ENCODE results near the gene SETDB1.
"Not testable (repeated sequence)": the region's sequence is repeated elsewhere in the genome, so short reads cannot be mapped to it uniquely, and the experiment has no call there.

Gene SETDB1

GRCh38 chr1:150890033-150890416, 36.1 kb upstream of the SETDB1 start:
- Histone ChIP-seq H3K4me1 (ENCODE audit: control extremely low read depth in 1 of 4, control insufficient read depth in 4 of 4, insufficient read depth in 4 of 4, low read length in 3 of 4) (peaks cover 6 to 16% (median 11%) of the 10 kb centered on the region in 4 experiments), H3K27me3 (replicated peaks in 2 of 5; ENCODE audit: control insufficient read depth in 4 of 5, insufficient read depth in 5 of 5, low read length in 4 of 5) (no peaks in the 10 kb centered on the region), H3K4me3 (ENCODE audit: control insufficient read depth in 1 of 7, extremely low read depth in 1 of 7, insufficient read depth in 4 of 7, low read depth in 2 of 7, low read length in 6 of 7) (peak overlapping the region in 3 of 7 experiments; percentile 4 to 26 (median 6)), H3K36me3 (ENCODE audit: control insufficient read depth in 4 of 4, insufficient read depth in 4 of 4, low read length in 3 of 4) (no peaks in the 10 kb centered on the region), H3K9me3 (ENCODE audit: control extremely low read depth in 1 of 5, control insufficient read depth in 4 of 5, insufficient read depth in 2 of 5, low read depth in 1 of 5, low read length in 4 of 5) (no peaks in the 10 kb centered on the region), H3K27ac (ENCODE audit: insufficient read depth in 1 of 2, low read depth in 1 of 2, low read length in 2 of 2, poor library complexity in 1 of 2, severe bottlenecking in 2 of 2) (no peak overlapping the region)
- WGBS (ENCODE audit: insufficient coverage): no CpG with 5 or more reads among the region's 1 CpG
- CTCF ChIA-PET: interaction anchor here (1.2 kb wide), 1 partner anchor 11 kb away, joined by 3 read pairs; no protein-coding TSS in a partner anchor
- peak in 2 of 3 donors; percentile 47 to 52 for DNase-seq
- POLR2A ChIA-PET: no interaction called here

DNA sequence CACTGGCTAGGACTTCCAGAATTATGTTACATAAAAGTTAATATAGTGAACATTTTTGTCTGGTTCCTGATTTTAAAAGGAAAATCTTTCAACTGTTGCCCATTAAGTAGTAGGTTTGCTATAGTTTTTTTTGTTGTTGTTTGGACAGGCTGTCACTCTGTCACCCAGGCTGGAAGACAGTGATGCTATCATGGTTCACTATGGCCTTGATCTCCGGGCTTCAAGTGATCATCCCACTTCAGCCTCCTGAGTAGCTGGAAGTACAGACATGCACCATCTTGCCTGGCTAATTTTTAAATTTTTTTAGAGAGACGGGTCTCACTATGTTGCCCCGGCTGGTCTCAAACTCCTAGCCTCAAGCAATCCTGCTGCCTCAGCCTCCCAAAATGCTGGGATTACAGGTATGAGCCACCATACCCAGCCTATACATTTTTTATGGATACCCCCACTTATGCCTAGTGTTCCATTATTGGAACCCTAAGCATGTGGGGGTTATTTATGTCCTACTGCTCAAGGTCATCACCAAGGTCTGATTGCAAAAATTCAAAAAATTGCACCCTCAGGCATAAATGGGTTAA, 32.7 kb upstream of the SETDB1 start:
- no peaks in the 10 kb centered on the region for H3K9me3 ChIP-seq (ENCODE audit: control extremely low read depth in 1 of 5, control insufficient read depth in 4 of 5, insufficient read depth in 2 of 5, low read depth in 1 of 5, low read length in 4 of 5)
- no peak overlapping the region for H3K4me3 ChIP-seq (ENCODE audit: control insufficient read depth in 1 of 7, extremely low read depth in 1 of 7, insufficient read depth in 4 of 7, low read depth in 2 of 7, low read length in 6 of 7)
- no peak overlapping the region for H3K27ac ChIP-seq (ENCODE audit: insufficient read depth in 1 of 2, low read depth in 1 of 2, low read length in 2 of 2, poor library complexity in 1 of 2, severe bottlenecking in 2 of 2)
- 100% methylated on average over 1 of the region's 3 CpGs for WGBS (ENCODE audit: insufficient coverage)
- no peaks in the 10 kb centered on the region for H3K36me3 ChIP-seq (ENCODE audit: control insufficient read depth in 4 of 4, insufficient read depth in 4 of 4, low read length in 3 of 4)
- H3K4me1 ChIP-seq (ENCODE audit: control extremely low read depth in 1 of 4, control insufficient read depth in 4 of 4, insufficient read depth in 4 of 4, low read length in 3 of 4): peaks cover 6 to 16% (median 11%) of the 10 kb centered on the region in 4 experiments
- no peaks in the 10 kb centered on the region for H3K27me3 ChIP-seq (replicated peaks in 2 of 5; ENCODE audit: control insufficient read depth in 4 of 5, insufficient read depth in 5 of 5, low read length in 4 of 5)
- ChIA-PET CTCF (interaction anchor here (1.3 kb wide), 1 partner anchor 29 kb away, joined by 3 read pairs; no protein-coding TSS in a partner anchor), POLR2A (no interaction called here)
- no peak for DNase-seq

GRCh38 chr1:150895618-150896017, 30.5 kb upstream of the SETDB1 start:
- CTCF ChIA-PET: no interaction called here
- Histone ChIP-seq H3K9me3 (ENCODE audit: control extremely low read depth in 1 of 5, control insufficient read depth in 4 of 5, insufficient read depth in 2 of 5, low read depth in 1 of 5, low read length in 4 of 5) (no peaks in the 10 kb centered on the region), H3K27ac (ENCODE audit: insufficient read depth in 1 of 2, low read depth in 1 of 2, low read length in 2 of 2, poor library complexity in 1 of 2, severe bottlenecking in 2 of 2) (no peak overlapping the region), H3K4me1 (ENCODE audit: control extremely low read depth in 1 of 4, control insufficient read depth in 4 of 4, insufficient read depth in 4 of 4, low read length in 3 of 4) (peaks cover 0 to 3% (median under 1%) of the 10 kb centered on the region in 4 experiments), H3K4me3 (ENCODE audit: control insufficient read depth in 1 of 7, extremely low read depth in 1 of 7, insufficient read depth in 4 of 7, low read depth in 2 of 7, low read length in 6 of 7) (no peak overlapping the region), H3K27me3 (replicated peaks in 2 of 5; ENCODE audit: control insufficient read depth in 4 of 5, insufficient read depth in 5 of 5, low read length in 4 of 5) (no peaks in the 10 kb centered on the region), H3K36me3 (ENCODE audit: control insufficient read depth in 4 of 4, insufficient read depth in 4 of 4, low read length in 3 of 4) (no peaks in the 10 kb centered on the region)
- POLR2A ChIA-PET: no interaction called here
- 100% methylated on average over 4 of the region's 4 CpGs for WGBS (ENCODE audit: insufficient coverage)
- DNase-seq: no peak

DNA sequence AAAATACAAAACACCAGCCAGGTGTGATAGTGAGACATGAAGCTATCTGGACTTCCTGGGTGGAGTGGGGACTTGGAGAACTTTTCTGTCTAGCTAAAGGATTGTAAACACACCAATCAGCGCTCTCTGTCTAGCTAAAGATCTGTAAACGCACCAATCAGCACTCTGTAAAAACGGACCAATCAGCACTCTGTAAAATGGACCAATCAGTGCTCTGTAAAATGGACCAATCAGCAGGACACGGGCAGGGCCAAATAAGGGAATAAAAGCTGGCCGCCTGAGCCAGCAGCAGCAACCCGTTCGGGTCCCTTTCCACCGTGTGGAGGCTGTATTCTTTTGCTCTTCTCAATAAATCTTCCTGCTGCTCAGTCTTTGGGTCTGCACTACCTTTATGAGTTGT, 26.4 kb upstream of the SETDB1 start:
- H3K4me1 ChIP-seq (ENCODE audit: control extremely low read depth in 1 of 4, control insufficient read depth in 4 of 4, insufficient read depth in 4 of 4, low read length in 3 of 4); H3K4me3 ChIP-seq (ENCODE audit: control insufficient read depth in 1 of 7, extremely low read depth in 1 of 7, insufficient read depth in 4 of 7, low read depth in 2 of 7, low read length in 6 of 7); H3K27me3 ChIP-seq (replicated peaks in 2 of 5; ENCODE audit: control insufficient read depth in 4 of 5, insufficient read depth in 5 of 5, low read length in 4 of 5); H3K9me3 ChIP-seq (ENCODE audit: control extremely low read depth in 1 of 5, control insufficient read depth in 4 of 5, insufficient read depth in 2 of 5, low read depth in 1 of 5, low read length in 4 of 5); POLR2A ChIA-PET; DNase-seq; H3K27ac ChIP-seq (ENCODE audit: insufficient read depth in 1 of 2, low read depth in 1 of 2, low read length in 2 of 2, poor library complexity in 1 of 2, severe bottlenecking in 2 of 2); CTCF ChIA-PET; H3K36me3 ChIP-seq (ENCODE audit: control insufficient read depth in 4 of 4, insufficient read depth in 4 of 4, low read length in 3 of 4): not testable (repeated sequence)
- WGBS (ENCODE audit: insufficient coverage): 98% methylated on average over 8 of the region's 8 CpGs

GRCh38 chr1:150902346-150902745, 23.8 kb upstream of the SETDB1 start:
- H3K27ac ChIP-seq (ENCODE audit: insufficient read depth in 1 of 2, low read depth in 1 of 2, low read length in 2 of 2, poor library complexity in 1 of 2, severe bottlenecking in 2 of 2): no peak overlapping the region
- no peaks in the 10 kb centered on the region for H3K4me1 ChIP-seq (ENCODE audit: control extremely low read depth in 1 of 4, control insufficient read depth in 4 of 4, insufficient read depth in 4 of 4, low read length in 3 of 4)
- no peak overlapping the region for H3K4me3 ChIP-seq (ENCODE audit: control insufficient read depth in 1 of 7, extremely low read depth in 1 of 7, insufficient read depth in 4 of 7, low read depth in 2 of 7, low read length in 6 of 7)
- DNase-seq: no peak
- POLR2A ChIA-PET: no interaction called here
- no peaks in the 10 kb centered on the region for H3K9me3 ChIP-seq (ENCODE audit: control extremely low read depth in 1 of 5, control insufficient read depth in 4 of 5, insufficient read depth in 2 of 5, low read depth in 1 of 5, low read length in 4 of 5)
- H3K36me3 ChIP-seq (ENCODE audit: control insufficient read depth in 4 of 4, insufficient read depth in 4 of 4, low read length in 3 of 4): no peaks in the 10 kb centered on the region
- CTCF ChIA-PET: no interaction called here
- 93% methylated on average over 4 of the region's 5 CpGs for WGBS (ENCODE audit: insufficient coverage)
- H3K27me3 ChIP-seq (replicated peaks in 2 of 5; ENCODE audit: control insufficient read depth in 4 of 5, insufficient read depth in 5 of 5, low read length in 4 of 5): no peaks in the 10 kb centered on the region

DNA sequence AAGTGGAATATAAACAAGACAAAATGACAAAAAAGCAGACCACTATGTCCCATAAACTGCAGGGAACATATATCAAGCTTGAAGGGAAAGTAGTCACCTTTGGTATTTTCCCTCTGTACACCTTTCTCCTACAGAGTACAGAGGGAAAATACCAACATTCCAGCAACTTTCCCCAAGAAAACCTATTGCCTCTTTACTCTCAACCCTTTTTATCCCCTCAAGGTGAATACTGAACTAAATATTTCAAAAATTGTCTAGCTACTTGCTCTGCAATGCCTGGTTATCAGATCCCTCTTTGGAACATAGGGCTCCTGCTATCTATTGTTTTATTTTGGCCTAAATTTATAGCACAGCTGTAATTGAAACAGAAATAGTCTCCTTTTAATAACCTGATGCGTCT, 23.4 kb upstream of the SETDB1 start:
- POLR2A ChIA-PET: no interaction called here
- WGBS (ENCODE audit: insufficient coverage): no CpG with 5 or more reads among the region's 1 CpG
- Histone ChIP-seq H3K4me3 (ENCODE audit: control insufficient read depth in 1 of 7, extremely low read depth in 1 of 7, insufficient read depth in 4 of 7, low read depth in 2 of 7, low read length in 6 of 7) (no peak overlapping the region), H3K9me3 (ENCODE audit: control extremely low read depth in 1 of 5, control insufficient read depth in 4 of 5, insufficient read depth in 2 of 5, low read depth in 1 of 5, low read length in 4 of 5) (no peaks in the 10 kb centered on the region), H3K36me3 (ENCODE audit: control insufficient read depth in 4 of 4, insufficient read depth in 4 of 4, low read length in 3 of 4) (no peaks in the 10 kb centered on the region), H3K27ac (ENCODE audit: insufficient read depth in 1 of 2, low read depth in 1 of 2, low read length in 2 of 2, poor library complexity in 1 of 2, severe bottlenecking in 2 of 2) (no peak overlapping the region), H3K27me3 (replicated peaks in 2 of 5; ENCODE audit: control insufficient read depth in 4 of 5, insufficient read depth in 5 of 5, low read length in 4 of 5) (no peaks in the 10 kb centered on the region), H3K4me1 (ENCODE audit: control extremely low read depth in 1 of 4, control insufficient read depth in 4 of 4, insufficient read depth in 4 of 4, low read length in 3 of 4) (no peaks in the 10 kb centered on the region)
- no peak for DNase-seq
- CTCF ChIA-PET: no interaction called here

DNA sequence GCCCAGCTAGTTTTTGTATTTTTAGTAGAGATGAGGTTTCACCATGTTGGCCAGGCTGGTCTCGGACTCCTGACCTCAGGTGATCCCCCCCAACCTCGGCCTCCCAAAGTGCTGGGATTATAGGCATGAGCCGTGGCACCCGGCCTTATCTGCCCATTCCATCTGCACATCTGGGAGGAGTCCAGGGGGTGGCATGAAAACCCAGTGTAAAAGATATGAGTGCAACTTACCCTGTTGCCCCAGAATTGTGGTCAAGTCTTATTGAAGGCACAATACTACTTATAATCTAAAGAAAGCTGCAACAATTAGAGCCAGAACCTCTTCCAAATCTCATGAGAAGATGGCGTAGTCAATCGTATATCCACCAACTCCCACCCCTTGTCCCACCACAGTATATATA, 20.9 kb upstream of the SETDB1 start:
- CTCF ChIA-PET: interaction anchor here (1.0 kb wide), 1 partner anchor 21 kb away, joined by 3 read pairs; the partner anchor contains the start of gene SETDB1
- Histone ChIP-seq H3K36me3 (ENCODE audit: control insufficient read depth in 4 of 4, insufficient read depth in 4 of 4, low read length in 3 of 4) (no peaks in the 10 kb centered on the region), H3K27ac (ENCODE audit: insufficient read depth in 1 of 2, low read depth in 1 of 2, low read length in 2 of 2, poor library complexity in 1 of 2, severe bottlenecking in 2 of 2) (no peak overlapping the region), H3K27me3 (replicated peaks in 2 of 5; ENCODE audit: control insufficient read depth in 4 of 5, insufficient read depth in 5 of 5, low read length in 4 of 5) (no peaks in the 10 kb centered on the region), H3K4me1 (ENCODE audit: control extremely low read depth in 1 of 4, control insufficient read depth in 4 of 4, insufficient read depth in 4 of 4, low read length in 3 of 4) (no peaks in the 10 kb centered on the region), H3K9me3 (ENCODE audit: control extremely low read depth in 1 of 5, control insufficient read depth in 4 of 5, insufficient read depth in 2 of 5, low read depth in 1 of 5, low read length in 4 of 5) (peaks cover 0 to 4% (median 0%) of the 10 kb centered on the region in 5 experiments), H3K4me3 (ENCODE audit: control insufficient read depth in 1 of 7, extremely low read depth in 1 of 7, insufficient read depth in 4 of 7, low read depth in 2 of 7, low read length in 6 of 7) (no peak overlapping the region)
- DNase-seq: no peak
- POLR2A ChIA-PET: no interaction called here
- WGBS (ENCODE audit: insufficient coverage): 100% methylated on average over 4 of the region's 6 CpGs

All from common myeloid progenitor, CD34-positive (primary cell).